GM10248 (cell line): Measurements from ENCODE around the gene TPR.
"Not testable (repeated sequence)": the region's sequence is repeated elsewhere in the genome, so short reads cannot be mapped to it uniquely, and the experiment has no call there.

Experiments used
- CTCF ChIA-PET: fragments of 300-600 bp; sonication (Branson Sonifier 250); formaldehyde crosslinking; extraction: SDS; loops from one replicate; lab custom pipeline; 2021; ENCODE audit warnings: antibody characterized with exemption; lab: Yijun Ruan, JAX
- POLR2A ChIA-PET: fragments of 350-650 bp; sonication (Branson Sonifier 250); formaldehyde crosslinking; extraction: SDS; loops from one replicate; lab custom pipeline; 2020; ENCODE audit warnings: antibody characterized with exemption; lab: Yijun Ruan, JAX
- DNase-seq: peaks from one replicate; pipeline ENCODE4 v3.0.0; 2012; ENCODE audit errors: extremely low spot score
- CTCF ChIP-seq: IDR thresholded peaks from 2 replicates; pipeline ENCODE4 v1.5.1; 2012; ENCODE audit warnings: mild to moderate bottlenecking, low read depth; ENCODE audit errors: extremely low read depth, missing control alignments, control extremely low read depth

Gene TPR

GRCh38 chr1:186390925-186391324 lies 15.9 kb upstream of the TPR start:
- ChIA-PET POLR2A (interaction anchor here (0.6 kb wide), 1 partner anchor 10 kb away, joined by 4 read pairs; no protein-coding TSS in a partner anchor), CTCF (interaction anchor here (1.5 to 1.6 kb wide), 2 partner anchors 9 to 56 kb away, joined by 4 to 8 read pairs; no protein-coding TSS in a partner anchor)
- no peak for TF ChIP-seq CTCF
- no peak for DNase-seq

- CTCF ChIA-PET, result interaction anchor here (0.8 to 3.7 kb wide), 4 partner anchors 9 to 17 kb away, joined by 3 to 26 read pairs (median 5); partner anchors contain the start of genes ODR4 and TPR
Measured at GRCh38 chr1:186386725-186387383, 11.8 kb upstream of the TPR start.

GRCh38 chr1:186375929-186376319 lies 871 bp upstream of the TPR start:
- CTCF ChIA-PET, result interaction anchor here (0.8 to 1.7 kb wide), 31 partner anchors 9 to 614 kb away, joined by 3 to 40 read pairs (median 6); no protein-coding TSS in a partner anchor
- DNase-seq, result no peak
- POLR2A ChIA-PET, result interaction anchor here (0.7 kb wide), 1 partner anchor 20 kb away, joined by 3 read pairs; no protein-coding TSS in a partner anchor
- TF ChIP-seq CTCF, result no peak

More at GRCh38 chr1:186386725-186387383, 11.8 kb upstream of the TPR start:
- POLR2A ChIA-PET, result no interaction called here
- no peak for DNase-seq
- TF ChIP-seq CTCF, result no peak

GRCh38 chr1:186374303-186375151 lies 526 bp downstream of the TPR start:
- ChIA-PET POLR2A (interaction anchor here (0.6 kb wide), 1 partner anchor 28 kb away, joined by 3 read pairs; no protein-coding TSS in a partner anchor), CTCF (interaction anchor here (0.6 to 1.7 kb wide), 45 partner anchors 8 to 615 kb away, joined by 3 to 40 read pairs (median 5); partner anchors contain the start of gene PTGS2)
- peak; percentile 36 for DNase-seq
- TF ChIP-seq CTCF, result no peak

GRCh38 chr1:186347837-186348691 lies 27.0 kb downstream of the TPR start:
- DNase-seq, POLR2A ChIA-PET, CTCF ChIA-PET: not testable (repeated sequence)

GRCh38 chr1:186340772-186341171 lies 34.3 kb downstream of the TPR start:
- POLR2A ChIA-PET, result no interaction called here
- no peak for TF ChIP-seq CTCF
- CTCF ChIA-PET, result interaction anchor here (2.2 to 5.2 kb wide), 2 partner anchors 10 to 34 kb away, joined by 8 to 24 read pairs; partner anchors contain the start of genes ODR4 and TPR
- DNase-seq, result no peak
